Measurements from ENCODE around the gene HEYL. TPM values are rescaled to one million over a fixed set of nuclear protein-coding genes. Genes with fewer than 3 reads are reported as not detected.
A peak's percentile ranks its signal among the peaks of the same experiment; 100 is the strongest.

The HEYL gene
- total and polyA plus RNA-seq, 9 of the 15 experiments (the other 6 are each of a cell fraction or from before 2014, with no cell fraction given): 0.13 to 0.89 (median 0.25) TPM

DNA sequence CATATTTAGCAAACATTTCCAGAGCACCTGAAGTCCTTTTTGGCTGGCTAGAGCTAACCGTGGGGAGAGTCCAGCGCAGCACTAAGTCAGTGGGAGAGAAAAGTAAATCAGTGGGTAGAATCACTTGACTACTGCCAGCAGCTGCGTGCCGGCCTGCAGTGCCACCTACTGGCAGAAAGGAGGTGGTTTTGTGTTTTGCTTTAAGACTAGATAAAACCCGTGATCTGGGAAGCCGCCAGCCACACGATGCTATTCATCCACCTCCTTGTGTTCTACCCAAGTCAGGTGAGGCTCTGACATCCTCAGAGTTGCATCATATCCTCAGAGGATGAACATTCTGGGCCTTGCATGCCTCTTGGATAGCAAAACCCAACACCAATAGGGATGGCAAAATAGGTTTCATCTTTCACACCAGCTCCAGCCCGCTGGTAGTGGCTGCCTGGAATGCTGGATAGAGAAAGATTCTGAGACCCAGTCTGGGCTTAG lies 14.1 kb upstream of the HEYL start (continued):
- TF ChIP-seq, protein P1, sequence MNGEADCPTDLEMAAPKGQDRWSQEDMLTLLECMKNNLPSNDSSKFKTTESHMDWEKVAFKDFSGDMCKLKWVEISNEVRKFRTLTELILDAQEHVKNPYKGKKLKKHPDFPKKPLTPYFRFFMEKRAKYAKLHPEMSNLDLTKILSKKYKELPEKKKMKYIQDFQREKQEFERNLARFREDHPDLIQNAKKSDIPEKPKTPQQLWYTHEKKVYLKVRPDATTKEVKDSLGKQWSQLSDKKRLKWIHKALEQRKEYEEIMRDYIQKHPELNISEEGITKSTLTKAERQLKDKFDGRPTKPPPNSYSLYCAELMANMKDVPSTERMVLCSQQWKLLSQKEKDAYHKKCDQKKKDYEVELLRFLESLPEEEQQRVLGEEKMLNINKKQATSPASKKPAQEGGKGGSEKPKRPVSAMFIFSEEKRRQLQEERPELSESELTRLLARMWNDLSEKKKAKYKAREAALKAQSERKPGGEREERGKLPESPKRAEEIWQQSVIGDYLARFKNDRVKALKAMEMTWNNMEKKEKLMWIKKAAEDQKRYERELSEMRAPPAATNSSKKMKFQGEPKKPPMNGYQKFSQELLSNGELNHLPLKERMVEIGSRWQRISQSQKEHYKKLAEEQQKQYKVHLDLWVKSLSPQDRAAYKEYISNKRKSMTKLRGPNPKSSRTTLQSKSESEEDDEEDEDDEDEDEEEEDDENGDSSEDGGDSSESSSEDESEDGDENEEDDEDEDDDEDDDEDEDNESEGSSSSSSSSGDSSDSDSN (IDR thresholded peaks at IDR 0.05; ENCODE audit: borderline replicate concordance in 1 of 2, low read depth in 2 of 2, low read length in 2 of 2): no peak
- TF ChIP-seq ZNF785 (CRISPR knock-in tag; IDR thresholded peaks at IDR 0.05) (no peak), RAD21 (CRISPR knock-in tag; conservative IDR thresholded peaks at IDR 0.05 in 1 of 2, IDR thresholded peaks at IDR 0.05 in 1 of 2) (peak; percentile 88 to 95), POLR2AphosphoS5 (IDR thresholded peaks at IDR 0.05; ENCODE audit: control insufficient read depth, insufficient read depth, low read depth, low read length) (no peak), BACH1 (tag; IDR thresholded peaks at IDR 0.05) (no peak), ZNF124 (CRISPR knock-in tag; IDR thresholded peaks at IDR 0.05) (no peak), ZNF316 (IDR thresholded peaks at IDR 0.05) (no peak), BHLHE40 (IDR thresholded peaks at IDR 0.05; ENCODE audit: low read length) (peak; percentile 67; the same call in 1 of the 2 replicates), SRSF3 (IDR thresholded peaks at IDR 0.05; ENCODE audit: insufficient read depth, low read length) (no peak), TCF7 (IDR thresholded peaks at IDR 0.05; ENCODE audit: borderline replicate concordance) (no peak), ZFP36 (IDR thresholded peaks at IDR 0.05; ENCODE audit: low read depth, low read length, partially characterized antibody) (no peak), KHSRP (IDR thresholded peaks at IDR 0.05) (no peak), MYC (IDR thresholded peaks at IDR 0.05; ENCODE audit: low read depth, low read length) (peak; percentile 51; the same call in 1 of the 2 replicates), MYC (CRISPR knock-in tag; IDR thresholded peaks at IDR 0.05; ENCODE audit: borderline replicate concordance, low read depth) (no peak), ZEB2 (IDR thresholded peaks at IDR 0.05) (peak; percentile 55; the same call in 1 of the 2 replicates), ZNF780A (CRISPR knock-in tag; IDR thresholded peaks at IDR 0.05) (no peak), NEUROD1 (IDR thresholded peaks at IDR 0.05; ENCODE audit: borderline replicate concordance, low read depth, low read length, partially characterized antibody) (no peak), ETV1 (tag; conservative IDR thresholded peaks at IDR 0.05; ENCODE audit: low read depth) (0 out of 2 replicates have a peak, but pooled peaks have one; percentile 40), SRSF9 (IDR thresholded peaks at IDR 0.05; ENCODE audit: borderline replicate concordance, low read depth, low read length) (no peak)
- TF ChIP-seq, protein P2, sequence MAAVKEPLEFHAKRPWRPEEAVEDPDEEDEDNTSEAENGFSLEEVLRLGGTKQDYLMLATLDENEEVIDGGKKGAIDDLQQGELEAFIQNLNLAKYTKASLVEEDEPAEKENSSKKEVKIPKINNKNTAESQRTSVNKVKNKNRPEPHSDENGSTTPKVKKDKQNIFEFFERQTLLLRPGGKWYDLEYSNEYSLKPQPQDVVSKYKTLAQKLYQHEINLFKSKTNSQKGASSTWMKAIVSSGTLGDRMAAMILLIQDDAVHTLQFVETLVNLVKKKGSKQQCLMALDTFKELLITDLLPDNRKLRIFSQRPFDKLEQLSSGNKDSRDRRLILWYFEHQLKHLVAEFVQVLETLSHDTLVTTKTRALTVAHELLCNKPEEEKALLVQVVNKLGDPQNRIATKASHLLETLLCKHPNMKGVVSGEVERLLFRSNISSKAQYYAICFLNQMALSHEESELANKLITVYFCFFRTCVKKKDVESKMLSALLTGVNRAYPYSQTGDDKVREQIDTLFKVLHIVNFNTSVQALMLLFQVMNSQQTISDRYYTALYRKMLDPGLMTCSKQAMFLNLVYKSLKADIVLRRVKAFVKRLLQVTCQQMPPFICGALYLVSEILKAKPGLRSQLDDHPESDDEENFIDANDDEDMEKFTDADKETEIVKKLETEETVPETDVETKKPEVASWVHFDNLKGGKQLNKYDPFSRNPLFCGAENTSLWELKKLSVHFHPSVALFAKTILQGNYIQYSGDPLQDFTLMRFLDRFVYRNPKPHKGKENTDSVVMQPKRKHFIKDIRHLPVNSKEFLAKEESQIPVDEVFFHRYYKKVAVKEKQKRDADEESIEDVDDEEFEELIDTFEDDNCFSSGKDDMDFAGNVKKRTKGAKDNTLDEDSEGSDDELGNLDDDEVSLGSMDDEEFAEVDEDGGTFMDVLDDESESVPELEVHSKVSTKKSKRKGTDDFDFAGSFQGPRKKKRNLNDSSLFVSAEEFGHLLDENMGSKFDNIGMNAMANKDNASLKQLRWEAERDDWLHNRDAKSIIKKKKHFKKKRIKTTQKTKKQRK (IDR thresholded peaks at IDR 0.05; ENCODE audit: borderline replicate concordance, low read depth, low read length): no peak
- TF ChIP-seq, protein P3, sequence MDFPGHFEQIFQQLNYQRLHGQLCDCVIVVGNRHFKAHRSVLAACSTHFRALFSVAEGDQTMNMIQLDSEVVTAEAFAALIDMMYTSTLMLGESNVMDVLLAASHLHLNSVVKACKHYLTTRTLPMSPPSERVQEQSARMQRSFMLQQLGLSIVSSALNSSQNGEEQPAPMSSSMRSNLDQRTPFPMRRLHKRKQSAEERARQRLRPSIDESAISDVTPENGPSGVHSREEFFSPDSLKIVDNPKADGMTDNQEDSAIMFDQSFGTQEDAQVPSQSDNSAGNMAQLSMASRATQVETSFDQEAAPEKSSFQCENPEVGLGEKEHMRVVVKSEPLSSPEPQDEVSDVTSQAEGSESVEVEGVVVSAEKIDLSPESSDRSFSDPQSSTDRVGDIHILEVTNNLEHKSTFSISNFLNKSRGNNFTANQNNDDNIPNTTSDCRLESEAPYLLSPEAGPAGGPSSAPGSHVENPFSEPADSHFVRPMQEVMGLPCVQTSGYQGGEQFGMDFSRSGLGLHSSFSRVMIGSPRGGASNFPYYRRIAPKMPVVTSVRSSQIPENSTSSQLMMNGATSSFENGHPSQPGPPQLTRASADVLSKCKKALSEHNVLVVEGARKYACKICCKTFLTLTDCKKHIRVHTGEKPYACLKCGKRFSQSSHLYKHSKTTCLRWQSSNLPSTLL (IDR thresholded peaks at IDR 0.05): no peak
- TF ChIP-seq, protein P4, sequence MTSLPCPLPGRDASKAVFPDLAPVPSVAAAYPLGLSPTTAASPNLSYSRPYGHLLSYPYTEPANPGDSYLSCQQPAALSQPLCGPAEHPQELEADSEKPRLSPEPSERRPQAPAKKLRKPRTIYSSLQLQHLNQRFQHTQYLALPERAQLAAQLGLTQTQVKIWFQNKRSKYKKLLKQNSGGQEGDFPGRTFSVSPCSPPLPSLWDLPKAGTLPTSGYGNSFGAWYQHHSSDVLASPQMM (CRISPR knock-in tag; IDR thresholded peaks at IDR 0.05): no peak

All from K562 (cell line).